Osteoblast (primary cell): ENCODE data around the gene CARD19. TPM values are rescaled to one million over a fixed set of nuclear protein-coding genes. Genes with fewer than 3 reads are reported as not detected.

ENCODE experiments used
- DNase-seq: peaks from one replicate; pipeline ENCODE4 v3.0.0; 2011; ENCODE audit warnings: low spot score, mixed read lengths; ENCODE audit not compliant: insufficient read length; ENCODE audit errors: missing footprints
- H2AFZ ChIP-seq: 2 replicates; pipeline ENCODE4 v1.6.0; 2011; ENCODE audit warnings: mild to moderate bottlenecking, low read length
- H3K27ac ChIP-seq: 2 replicates; pipeline ENCODE4 v1.5.1; 2011; ENCODE audit warnings: mild to moderate bottlenecking, low read depth, low read length, moderate library complexity
- H3K27me3 ChIP-seq: 2 replicates; pipeline ENCODE4 v1.6.0; 2012; ENCODE audit warnings: mild to moderate bottlenecking, control low read depth, inconsistent platforms, low read length, moderate library complexity; ENCODE audit not compliant: insufficient read depth
- H3K36me3 ChIP-seq: 2 replicates; pipeline ENCODE4 v1.5.1; 2011; ENCODE audit warnings: mild to moderate bottlenecking, low read length, control low read depth, moderate library complexity; ENCODE audit not compliant: insufficient read depth
- H3K4me1 ChIP-seq: 2 replicates; pipeline ENCODE4 v1.5.1; 2011; ENCODE audit warnings: mild to moderate bottlenecking, low read length, control low read depth, moderate library complexity; ENCODE audit not compliant: insufficient read depth
- H3K4me2 ChIP-seq: 2 replicates; pipeline ENCODE4 v1.6.0; 2011; ENCODE audit warnings: mild to moderate bottlenecking, low read length; ENCODE audit not compliant: insufficient read depth
- H3K4me3 ChIP-seq: fragments of 200-600 bp; sonication (generic); 3 replicates; pipeline ENCODE4 v1.5.1; 2012; ENCODE audit warnings: mild to moderate bottlenecking, low read length, inconsistent platforms; ENCODE audit not compliant: insufficient read depth
- H3K79me2 ChIP-seq: 2 replicates; pipeline ENCODE4 v1.6.0; 2012; ENCODE audit warnings: mild to moderate bottlenecking, low read length, control low read depth, inconsistent platforms; ENCODE audit not compliant: insufficient read depth
- H3K9me3 ChIP-seq: 2 replicates; pipeline ENCODE4 v1.5.1; 2011; ENCODE audit warnings: low read depth, low read length, control low read depth
- H4K20me1 ChIP-seq: 2 replicates; pipeline ENCODE4 v1.6.0; 2012; ENCODE audit warnings: mild to moderate bottlenecking, low read length, control low read depth; ENCODE audit not compliant: insufficient read depth
- CTCF ChIP-seq: IDR thresholded peaks from 2 replicates; pipeline ENCODE4 v1.5.1; 2011; ENCODE audit warnings: mild to moderate bottlenecking, low read depth, low read length, moderate library complexity; ENCODE audit errors: extremely low read depth
- total RNA-seq: library from RNA; depleted of rRNA; stranded (reverse); fragments of >200 nt; gene quantifications from 2 replicates; pipeline ENCODE4 v1.2.3, GENCODE V29; 2012

Gene CARD19
- total RNA-seq, 1 donor, result 38.4 TPM

DNA sequence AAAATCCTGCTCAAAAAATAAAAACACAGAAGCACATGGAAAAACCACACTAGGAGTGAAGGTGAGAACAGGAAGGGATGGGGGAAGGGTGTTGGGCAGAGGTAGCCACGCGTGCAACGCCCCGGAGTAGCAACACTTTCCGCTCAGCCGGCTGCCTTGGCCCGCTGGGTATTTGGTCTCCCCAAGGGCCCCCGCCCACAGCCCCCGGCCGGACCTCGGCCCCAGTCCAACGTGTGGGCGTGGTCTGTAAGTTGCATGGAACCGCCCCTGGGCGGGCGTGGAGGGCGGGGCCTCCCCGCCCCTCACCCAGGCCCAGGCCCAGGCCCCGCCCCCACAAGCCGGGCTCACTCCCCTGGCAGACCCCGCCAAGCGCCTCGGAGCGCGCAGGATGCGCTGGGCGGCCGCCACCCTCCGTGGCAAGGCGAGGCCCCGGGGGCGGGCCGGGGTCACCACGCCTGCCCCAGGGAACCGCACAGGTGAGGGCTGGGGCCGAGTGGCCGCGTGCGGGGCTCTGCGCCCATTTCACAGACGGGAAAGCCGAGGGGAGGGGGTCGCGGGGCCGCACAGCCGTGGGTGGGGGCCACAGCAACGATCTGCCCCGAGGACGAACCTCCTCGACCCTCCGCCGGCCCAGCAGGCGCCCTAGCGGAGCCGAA lies 37.5 kb upstream of the CARD19 start, which contains the start of gene SUSD3:
SUSD3 (plus strand) TSS at position 347 of the 656 bp plus-strand sequence; CDS start at position 389, 42 bp downstream.
- peaks cover 12% of the 10 kb centered on the region for H3K4me1 ChIP-seq
- TF ChIP-seq CTCF, result no peak
- no peaks in the 10 kb centered on the region for H3K9me3 ChIP-seq
- H3K4me3 ChIP-seq, result peak within 1 kb of the TSS; percentile 64
- H3K4me2 ChIP-seq, result peak within 1 kb of the TSS; percentile 55
- H3K79me2 ChIP-seq, result no peaks in the 10 kb centered on the region
- no peaks in the 10 kb centered on the region for H3K36me3 ChIP-seq
- no peaks in the 10 kb centered on the region for H4K20me1 ChIP-seq
- no peak within 1 kb of the TSS for H3K27ac ChIP-seq
- peak; percentile 90 for DNase-seq
- no peak within 1 kb of the TSS for H2AFZ ChIP-seq
- no peaks in the 10 kb centered on the region for H3K27me3 ChIP-seq

DNA sequence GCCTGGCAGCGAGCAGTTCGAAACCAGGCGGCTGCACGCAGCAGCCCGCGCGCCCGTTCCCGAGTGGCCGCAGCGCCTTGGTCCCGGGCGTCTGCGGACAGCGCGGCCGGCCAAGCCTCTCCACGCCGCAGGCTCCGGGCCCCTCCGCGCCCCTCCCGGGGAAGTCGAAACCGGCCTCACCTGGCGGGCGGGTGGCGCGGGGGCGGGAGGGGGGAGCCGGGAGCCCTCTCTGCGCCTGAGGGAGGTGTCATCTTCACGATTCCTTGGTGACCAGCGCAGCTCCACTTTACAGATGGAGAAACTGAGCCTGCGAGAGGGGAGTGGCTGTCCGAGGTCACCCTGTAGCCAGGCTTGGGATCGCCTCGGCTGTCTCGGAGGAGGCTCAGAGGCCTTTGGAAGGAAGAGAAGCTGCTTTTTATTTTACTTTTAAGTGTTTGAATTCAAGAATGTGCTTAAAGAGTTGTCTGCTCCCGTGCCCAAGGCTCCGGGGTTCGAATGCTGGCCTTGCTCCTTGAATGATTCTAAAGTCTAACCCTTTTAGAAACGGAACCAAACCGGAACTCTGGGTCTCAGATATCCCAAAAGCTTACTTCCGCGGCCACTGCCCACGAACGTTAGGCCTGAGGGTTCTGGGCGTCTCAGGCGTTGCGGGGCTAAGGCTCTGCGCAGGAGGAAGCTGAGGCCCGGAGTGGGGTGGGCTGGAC lies 36.9 kb upstream of the CARD19 start:
- Histone ChIP-seq H2AFZ (no peak overlapping the region), H3K4me1 (peaks cover 12% of the 10 kb centered on the region), H4K20me1 (no peaks in the 10 kb centered on the region), H3K4me2 (peak overlapping the region; percentile 55), H3K4me3 (peak overlapping the region; percentile 64), H3K36me3 (no peaks in the 10 kb centered on the region), H3K27me3 (no peaks in the 10 kb centered on the region), H3K27ac (no peak overlapping the region), H3K9me3 (no peaks in the 10 kb centered on the region), H3K79me2 (no peaks in the 10 kb centered on the region)
- TF ChIP-seq CTCF, result no peak
- peak; percentile 73 for DNase-seq

GRCh38 chr9:93059715-93060578 lies 36.1 kb upstream of the CARD19 start:
- no peak overlapping the region for H3K4me2 ChIP-seq
- no peak overlapping the region for H3K4me3 ChIP-seq
- DNase-seq, result peak; percentile 86
- no peaks in the 10 kb centered on the region for H3K79me2 ChIP-seq
- TF ChIP-seq CTCF, result no peak
- no peak overlapping the region for H3K27ac ChIP-seq
- H4K20me1 ChIP-seq, result no peaks in the 10 kb centered on the region
- H3K9me3 ChIP-seq, result no peaks in the 10 kb centered on the region
- H3K27me3 ChIP-seq, result no peaks in the 10 kb centered on the region
- H3K4me1 ChIP-seq, result peaks cover 12% of the 10 kb centered on the region
- no peaks in the 10 kb centered on the region for H3K36me3 ChIP-seq
- H2AFZ ChIP-seq, result no peak overlapping the region
